ENCODE measurements around the gene FASN.
A peak's percentile ranks its signal among the peaks of the same experiment; 100 is the strongest.

The FASN gene

DNA sequence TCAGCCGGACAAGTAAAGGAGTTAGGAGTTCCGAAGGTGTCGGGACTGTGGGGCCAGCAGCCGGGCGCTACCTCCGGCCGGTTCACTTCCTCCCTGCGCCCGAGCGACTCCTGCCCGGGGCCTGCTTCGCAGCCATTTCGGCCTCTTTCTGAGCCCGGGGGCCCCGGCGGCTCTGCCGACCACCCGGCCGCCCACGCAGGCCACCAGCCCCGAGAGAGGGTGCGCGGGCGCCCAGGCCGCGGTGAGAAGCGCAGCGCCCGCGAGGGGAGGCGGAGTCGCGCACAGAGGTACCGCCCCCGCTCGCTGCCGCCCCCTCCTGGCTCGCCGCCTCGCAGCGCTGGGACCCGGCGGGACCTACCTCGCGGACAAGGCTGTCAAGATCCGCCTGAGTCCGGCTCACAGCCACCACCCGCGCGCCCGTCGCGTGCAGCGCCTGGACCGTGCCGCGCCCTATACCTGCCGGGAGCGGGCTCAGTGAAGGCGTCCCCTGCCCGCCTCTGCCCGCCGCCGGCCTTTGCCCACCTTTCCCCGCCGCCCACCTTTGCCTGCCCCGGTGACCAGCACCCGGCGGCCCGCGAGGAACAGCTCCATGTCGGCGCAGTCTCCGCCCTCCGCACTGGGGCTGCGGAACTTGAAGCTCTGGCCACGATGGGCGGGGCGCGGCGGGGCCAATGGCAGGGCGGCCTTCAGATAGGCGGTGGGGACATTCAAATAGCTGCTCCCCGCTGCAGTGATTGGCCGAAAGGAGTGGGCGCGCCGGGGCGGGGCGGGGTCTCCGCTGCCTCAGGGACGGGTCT, 60.7 kb downstream of the FASN start, which contains the start of gene DCXR:
Gene DCXR (minus strand): TSS at position 606 of the 797 bp plus-strand sequence. CDS start 15 bp downstream, at position 591.
- peak; percentile 73 for DNase-seq

DNA sequence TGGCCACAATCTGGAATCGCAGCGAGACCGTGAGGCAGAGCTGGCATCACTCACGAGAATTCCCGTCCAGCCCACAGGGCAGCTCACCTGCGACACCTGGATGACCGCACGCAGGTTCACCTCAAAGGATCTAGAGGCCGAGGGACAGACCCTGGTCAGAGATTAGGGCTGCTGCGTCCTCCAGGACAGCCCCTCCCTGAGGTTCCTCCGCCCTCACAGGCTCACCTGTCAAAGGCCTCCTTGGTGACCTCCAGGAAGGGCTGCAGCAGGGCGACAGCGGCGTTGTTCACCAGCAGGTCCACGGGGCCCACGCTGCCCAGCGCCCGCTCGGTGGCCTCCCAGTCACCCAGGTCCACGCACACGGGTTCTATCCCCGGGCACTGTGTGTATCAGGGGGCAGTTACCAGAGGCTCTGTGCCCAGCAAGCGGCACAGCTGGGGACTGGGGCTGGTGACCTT, 61.4 kb downstream of the FASN start:
- DNase-seq = no peak

DNA sequence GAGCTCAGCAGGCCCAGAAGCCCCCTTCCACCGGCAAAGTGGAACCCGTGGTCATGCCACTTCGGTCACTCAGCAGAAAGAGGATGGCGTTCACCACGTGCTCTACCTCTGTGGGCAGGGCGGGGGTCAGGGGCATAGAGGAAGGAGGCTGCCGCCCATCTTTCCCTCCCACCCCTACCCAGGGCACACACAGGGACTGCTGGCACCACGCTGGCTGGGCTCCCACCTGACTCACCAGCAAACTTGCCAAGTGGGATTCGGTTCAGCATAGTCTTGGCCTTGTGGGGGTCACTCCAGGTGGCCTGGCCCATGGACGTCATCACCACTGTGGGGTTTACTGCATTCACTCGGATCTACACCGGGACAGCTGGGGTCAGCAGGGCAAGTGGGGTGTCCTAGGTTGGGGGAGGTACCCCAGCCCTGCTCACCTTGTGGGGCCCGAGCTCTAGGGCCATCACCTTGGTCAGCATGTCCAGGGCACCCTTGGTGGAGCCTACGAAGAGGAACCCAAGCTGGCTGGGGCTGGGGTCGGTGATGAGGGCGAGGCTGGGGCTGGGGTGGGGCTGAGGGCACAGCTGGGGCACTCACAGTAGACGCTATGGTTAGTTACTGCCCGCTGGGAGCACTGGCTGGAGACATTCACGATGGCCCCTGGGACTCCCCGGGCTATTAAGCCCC, 61.9 kb downstream of the FASN start:
- no peak for DNase-seq

DNA sequence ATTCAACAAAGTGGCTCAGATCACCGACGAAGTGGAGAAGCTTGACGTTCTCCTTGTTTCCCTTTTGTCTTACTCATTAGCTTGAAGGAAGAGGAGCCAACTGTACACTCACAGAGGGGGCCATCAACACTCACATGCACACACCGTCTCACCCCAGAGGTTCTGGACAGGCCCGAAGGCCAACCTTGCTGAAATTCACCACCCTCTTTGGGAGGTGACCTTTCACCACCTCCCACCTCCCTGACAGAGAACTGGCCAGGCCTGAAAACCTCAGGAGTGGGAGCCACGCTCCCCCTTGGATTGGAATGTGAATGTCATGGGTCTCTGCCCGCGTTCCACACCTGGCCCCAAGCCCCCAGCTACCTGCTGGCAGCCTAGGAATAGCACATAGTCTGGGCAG, 62.5 kb downstream of the FASN start:
- no peak for DNase-seq

DNA sequence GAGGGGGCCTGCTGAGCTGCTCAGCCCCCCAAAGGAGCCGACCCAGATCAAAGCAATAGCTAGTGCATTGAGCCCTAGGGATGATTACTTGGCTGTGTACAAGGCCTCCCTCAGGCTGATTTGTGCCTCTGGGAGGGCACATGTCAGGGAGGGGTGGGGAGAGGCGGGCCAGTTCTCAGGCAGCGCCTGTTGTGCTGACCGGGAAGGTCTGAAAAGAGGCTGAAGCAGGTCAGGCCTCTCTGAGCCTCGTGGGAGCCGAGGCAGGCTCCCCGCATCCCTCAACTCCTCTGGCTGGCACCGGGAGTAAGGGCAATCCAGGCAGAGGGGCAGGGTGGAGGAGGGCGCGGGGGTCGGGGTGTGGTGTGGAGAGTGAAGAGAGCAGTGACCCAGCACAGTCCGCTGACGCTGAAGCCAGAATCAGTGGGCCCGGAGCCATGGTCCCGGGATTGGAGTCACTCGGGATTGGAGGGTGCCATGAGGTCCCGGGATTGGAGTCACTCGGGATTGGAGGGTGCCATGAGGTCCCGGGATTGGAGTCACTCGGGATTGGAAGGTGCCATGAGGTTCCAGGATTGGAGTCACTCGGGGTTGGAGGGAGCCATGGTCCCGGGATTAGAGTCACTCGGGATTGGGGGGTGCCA, 63.5 kb downstream of the FASN start:
- no peak for DNase-seq

DNA sequence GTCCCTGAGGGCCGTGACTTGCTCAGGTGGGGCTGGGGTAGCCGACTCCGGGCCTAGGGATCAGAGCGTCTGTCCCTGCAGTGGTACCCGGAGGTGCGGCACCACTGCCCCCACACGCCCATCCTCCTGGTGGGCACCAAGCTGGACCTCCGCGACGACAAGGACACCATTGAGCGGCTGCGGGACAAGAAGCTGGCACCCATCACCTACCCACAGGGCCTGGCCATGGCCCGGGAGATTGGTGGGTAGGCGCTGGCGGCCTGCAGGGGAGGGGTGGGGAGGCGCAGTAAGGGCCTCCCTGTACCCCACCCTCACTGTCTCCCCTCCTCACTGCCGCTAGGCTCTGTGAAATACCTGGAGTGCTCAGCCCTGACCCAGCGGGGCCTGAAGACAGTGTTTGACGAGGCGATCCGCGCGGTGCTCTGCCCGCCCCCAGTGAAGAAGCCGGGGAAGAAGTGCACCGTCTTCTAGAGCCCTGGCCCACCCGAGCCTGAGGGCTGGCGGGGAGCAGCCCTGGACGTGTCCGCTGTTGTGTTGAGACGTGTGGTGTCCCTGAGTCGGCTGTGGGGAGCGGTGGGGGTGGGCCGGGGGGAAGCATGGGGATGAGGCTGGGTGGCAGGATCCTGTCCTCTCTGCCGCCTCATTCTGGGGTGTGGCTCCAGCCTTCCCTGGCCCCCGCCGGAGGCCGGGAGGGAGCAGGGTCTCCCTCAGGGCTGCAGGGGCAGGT, 64.5 kb downstream of the FASN start:
- DNase-seq = no peak

DNA sequence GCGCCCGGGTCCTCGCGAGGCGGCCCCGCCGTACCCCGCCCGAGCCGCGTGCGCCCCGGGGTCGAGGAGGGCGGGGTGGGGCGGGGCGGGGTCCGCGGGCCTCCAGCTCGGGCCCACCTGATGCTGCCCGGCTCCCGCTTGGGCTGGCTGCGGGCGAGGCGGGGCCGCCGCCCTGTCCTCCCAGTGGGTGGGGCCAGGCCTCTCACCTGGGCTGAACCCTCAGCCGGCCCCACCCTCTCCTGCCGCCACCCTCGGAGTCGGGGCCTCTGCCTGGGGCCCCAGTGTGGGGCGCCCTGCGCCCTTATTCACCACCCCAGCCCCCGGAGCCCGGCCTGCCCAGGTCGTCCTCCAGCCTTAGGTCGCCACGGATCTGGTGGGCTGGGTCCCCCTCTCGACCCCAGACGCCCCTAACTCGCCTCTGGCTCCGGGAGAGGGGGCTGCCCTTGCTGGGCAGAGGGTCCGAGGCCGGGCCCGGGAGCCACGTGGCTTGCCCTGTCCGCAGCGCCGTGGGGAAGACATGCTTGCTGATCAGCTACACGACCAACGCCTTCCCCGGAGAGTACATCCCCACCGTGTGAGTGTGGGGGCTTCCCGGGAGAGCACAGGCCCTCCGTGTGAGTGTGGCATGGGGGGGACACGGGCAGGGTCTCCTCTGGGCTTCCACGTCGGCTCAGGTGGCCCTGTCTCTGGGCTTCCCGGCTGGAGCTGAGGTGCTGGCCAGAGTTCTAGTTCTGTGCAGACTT, 66.0 kb downstream of the FASN start:
- no peak for DNase-seq

DNA sequence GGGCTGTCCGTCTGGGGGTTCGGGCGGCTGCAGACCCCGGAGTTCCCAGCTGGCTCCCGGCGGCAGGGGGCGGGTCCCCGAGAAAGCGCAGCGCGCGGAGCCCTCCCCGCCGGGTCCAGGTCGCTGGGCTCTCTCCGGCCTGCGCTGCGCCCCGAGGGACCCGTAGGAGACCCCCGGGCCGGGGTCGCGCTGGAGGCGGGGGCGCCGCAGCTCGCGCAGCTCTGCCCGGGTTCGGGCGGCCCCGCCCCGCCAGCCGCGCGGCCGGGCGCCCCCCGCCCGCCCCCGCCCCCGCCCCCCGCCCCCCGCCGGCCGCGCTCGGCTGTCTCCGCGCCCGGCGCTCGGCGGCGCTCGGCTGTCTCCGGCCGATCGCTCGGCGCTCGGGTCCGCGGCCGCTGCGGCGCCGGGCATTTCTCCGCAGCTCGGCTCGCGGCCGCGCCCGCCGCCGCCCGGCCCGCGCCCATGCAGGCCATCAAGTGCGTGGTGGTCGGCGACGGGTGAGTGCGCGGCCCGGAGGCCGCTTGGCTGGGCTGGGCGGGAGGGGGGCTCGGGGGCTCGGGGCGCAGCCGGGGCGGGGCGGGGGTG, 66.6 kb downstream of the FASN start, which contains the start of gene RAC3:
Gene RAC3 (plus strand): TSS at position 376 of the 582 bp plus-strand sequence. CDS start 84 bp downstream, at position 460.
- no peak for DNase-seq

DNA sequence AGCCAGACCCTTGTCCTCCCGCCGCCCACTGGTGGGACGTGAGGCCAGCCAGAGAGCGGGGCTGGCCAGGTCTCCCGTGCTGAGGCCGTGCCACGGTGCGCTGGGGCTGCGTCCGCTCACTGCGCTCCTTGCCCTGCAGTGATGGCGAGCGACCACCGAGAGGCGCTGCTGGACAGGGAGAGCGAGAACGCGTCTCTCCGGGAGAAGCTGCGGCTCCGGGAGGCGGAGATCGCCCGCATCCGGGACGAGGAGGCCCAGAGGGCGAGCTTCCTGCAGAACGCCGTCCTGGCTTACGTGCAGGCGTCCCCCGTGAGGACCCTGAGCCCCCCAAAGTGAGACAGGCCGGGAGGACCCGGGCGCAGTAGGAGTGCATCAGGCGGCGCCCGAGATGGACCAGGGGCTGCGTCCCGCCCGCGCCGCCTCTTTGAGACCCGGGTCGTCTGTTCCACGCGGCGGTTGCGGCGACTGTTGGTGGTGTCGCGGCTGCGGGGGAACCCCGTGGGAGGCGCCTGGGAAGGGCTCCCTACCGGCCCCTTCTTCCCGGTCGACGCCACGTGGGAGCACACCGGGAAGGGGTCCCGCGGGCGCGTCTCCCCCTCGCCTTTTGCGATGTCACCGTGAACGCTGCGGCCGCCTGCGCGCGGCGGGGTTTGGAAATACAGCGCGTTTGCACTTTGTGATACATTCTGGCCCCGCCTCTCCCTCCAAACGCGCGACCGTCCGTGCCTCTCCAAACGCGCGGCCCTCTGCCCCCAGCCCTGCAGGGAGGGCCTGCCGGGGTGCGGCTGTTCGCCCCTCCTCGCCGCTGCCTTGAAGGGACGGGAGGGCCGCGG, 67.3 kb downstream of the FASN start:
- DNase-seq = no peak

DNA sequence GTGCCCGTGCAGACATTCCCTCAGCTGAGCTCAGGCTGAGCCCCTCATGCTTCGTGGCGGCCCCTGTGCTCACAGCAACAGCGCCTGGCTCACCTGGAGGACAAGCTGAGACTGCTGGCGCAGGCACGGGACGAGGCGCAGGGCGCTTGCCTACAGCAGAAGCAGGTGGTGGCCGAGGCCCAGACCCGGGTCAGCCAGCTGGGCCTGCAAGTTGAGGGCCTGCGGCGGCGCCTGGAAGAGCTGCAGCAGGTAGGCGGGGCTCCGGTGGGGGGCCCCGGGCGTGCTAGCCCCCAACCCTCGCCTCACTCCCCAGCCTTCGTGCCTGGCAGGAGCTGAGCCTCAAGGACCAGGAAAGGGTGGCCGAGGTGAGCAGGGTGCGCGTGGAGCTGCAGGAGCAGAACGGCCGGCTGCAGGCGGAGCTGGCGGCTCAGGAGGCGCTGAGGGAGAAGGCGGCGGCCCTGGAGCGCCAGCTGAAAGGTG, 68.0 kb downstream of the FASN start:
- no peak for DNase-seq

DNA sequence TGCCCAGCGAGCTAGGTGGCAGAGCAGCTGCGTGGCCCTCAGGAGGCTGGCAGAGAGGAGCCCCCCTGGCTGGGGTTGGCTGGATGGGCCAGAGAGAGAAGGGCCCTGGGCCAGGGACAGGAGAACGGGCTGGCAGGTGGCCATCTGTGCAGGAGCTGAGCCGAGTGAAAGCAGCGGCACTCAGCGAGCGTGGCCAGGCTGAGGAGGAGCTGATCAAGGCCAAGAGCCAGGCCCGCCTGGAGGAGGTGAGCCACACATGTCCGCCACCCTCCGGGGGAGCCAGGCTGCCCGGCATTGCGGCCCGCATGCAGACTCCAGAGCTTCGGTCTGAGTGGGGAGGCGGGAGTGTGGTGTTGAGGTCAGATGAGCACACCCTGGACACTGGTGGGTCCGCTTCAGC, 68.6 kb downstream of the FASN start:
- DNase-seq = no peak

DNA sequence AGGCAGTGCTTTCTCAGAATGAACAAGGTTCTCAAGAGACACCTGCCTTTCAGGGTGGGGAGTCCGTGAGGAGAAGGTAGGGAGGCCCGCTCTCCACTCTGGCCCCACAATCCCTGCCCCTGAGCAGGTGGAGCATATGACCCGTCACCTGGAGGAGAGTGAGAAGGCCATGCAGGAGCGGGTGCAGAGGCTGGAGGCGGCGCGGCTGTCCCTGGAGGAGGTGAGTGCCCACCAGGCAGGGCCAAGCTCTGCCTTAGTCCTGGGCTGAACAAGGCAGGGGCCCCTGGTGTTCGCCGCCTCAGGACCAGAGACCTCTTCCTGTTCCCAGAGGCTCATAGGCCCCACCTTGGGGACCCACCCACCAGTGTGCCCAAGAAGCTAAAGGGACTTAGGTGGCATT, 69.1 kb downstream of the FASN start:
- no peak for DNase-seq

Data from NCI-H187 treated with DMSO at 0.1 percent for 48 hours (cell line).